Activated CD4-positive, alpha-beta T cell treated with anti-CD3 and anti-CD28 coated beads, Interleukin-2, Interleukin-6, amounts not matched to agents 100 ng/mL and 50 ng/mL, durations not matched to agents 16 hours and 8 hours (primary cell): ENCODE data around the gene CCL1.

Experiments used
- DNase-seq: peaks from one replicate; pipeline ENCODE4 v3.0.0-alpha.2; 2020

Gene CCL1, protein sequence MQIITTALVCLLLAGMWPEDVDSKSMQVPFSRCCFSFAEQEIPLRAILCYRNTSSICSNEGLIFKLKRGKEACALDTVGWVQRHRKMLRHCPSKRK

DNA sequence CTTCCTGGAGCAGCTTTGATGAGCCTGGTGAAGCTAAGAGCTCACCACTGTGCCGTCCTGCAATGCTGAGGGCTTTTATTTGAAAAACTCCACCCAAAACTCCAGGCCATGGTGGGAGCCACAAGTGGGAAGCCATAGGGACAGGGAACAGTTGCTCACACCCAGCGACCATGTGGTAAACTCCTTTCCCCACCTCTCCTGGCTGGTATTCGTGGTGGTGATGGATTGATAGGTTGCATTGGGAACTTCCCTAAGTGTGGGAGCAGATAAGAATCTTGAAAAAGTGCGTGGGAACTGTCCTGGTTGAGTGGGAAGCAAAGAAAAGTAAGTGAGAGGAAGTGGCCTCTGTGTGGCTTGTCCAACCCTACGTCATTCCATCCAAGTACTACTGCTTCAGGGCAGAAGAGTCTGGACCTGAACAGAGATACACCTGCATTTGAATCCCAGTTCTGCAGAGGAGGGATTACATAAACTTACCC lies at the start of gene CCL1:
Gene CCL1 (minus strand): TSS at position 51 of the 479 bp plus-strand sequence. CDS start 72 bp downstream, outside the sequence.
- DNase-seq = no peak

DNA sequence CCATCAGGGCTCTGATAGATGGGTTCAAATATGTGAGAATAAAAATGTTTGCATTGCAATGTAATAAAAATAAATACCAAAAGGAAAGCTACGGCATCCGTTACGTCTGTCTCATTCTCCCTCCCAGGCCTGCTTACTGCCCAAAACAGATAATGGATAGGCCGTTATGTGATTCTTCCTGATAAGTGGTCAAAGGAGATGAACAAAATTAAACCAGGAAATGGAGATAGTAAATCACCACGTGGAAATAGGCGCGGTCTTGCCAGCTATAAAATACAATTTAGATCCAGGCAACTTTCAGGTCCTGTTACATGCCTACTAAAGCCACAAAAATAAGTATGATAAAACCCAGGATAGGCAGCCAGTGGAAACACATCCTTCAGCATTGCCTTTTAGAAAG lies 49.5 kb upstream of the CCL1 start:
- no peak for DNase-seq

DNA sequence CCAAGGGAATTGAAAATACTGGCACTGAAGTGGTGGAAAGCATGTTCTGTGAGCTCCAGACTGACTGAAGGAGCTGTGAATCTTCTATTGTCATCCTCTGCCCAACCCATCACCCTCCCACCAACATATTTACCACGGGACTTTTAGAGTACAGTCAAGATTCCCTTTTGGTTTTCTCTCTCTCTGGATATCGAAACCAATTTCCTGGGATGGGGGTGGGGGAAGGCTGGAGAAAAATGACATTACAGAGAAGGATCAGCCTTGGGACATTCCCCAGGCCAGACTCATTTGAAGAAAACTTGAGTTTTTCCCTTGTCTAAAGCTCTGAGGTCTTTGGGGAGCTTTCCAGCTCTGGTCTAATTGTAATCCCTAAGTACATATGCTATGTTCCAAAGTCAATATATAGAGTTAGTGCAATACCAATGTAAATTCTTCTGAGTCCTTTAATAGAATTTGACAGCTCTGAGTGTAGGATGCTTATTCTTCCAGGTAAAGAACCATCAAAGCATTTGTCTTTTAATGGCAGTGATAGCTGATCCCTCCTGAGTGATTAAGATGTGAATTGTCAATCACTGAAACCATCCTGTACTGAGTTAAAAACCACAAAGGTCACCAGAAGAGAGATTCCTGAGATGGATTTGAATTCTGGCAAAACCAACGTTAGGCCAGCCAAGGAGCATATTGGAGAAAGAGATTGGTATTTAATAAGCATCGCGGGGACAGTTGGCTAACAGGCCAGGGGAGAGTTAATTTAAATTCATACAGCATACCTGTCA lies 48.8 kb upstream of the CCL1 start:
- DNase-seq = no peak

DNA sequence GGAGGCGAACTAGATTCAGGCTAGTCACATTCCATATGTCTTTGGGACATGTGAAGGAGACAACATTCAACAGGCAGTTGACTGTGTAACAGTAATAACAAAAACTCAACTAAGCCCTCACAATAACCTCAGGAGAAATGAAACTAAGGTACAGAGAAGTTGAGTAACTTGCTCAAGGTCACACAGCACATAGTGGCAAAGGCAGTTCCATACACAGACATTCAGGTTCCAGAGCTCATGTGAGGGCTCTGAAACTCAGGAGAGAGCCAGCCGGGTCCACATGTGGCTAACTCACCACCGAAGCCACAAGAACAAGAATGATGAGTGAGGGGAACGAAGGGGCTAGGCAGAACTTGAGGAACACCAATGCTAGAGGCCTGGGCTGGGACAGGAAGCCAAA lies 46.3 kb upstream of the CCL1 start:
- no peak for DNase-seq

DNA sequence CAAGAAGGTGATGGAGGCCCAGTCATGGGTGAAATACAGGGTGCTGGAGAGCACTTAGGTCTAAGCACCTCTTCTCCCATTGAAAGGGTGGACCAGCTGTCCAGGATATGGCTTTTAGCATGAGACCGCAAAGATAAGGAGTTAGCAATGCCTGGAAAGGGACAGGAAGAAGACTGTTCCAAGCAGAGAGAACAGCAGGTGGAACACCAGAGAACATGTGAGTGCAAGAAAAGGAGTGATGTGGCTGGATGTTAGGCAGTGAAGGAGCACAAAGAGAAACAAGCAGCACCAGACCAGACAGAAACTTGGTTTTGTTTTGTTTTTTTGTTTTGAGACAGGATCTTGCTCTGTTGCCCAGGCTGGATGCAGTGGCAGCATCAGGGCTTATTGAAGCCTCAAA lies 45.4 kb upstream of the CCL1 start:
- no peak for DNase-seq

DNA sequence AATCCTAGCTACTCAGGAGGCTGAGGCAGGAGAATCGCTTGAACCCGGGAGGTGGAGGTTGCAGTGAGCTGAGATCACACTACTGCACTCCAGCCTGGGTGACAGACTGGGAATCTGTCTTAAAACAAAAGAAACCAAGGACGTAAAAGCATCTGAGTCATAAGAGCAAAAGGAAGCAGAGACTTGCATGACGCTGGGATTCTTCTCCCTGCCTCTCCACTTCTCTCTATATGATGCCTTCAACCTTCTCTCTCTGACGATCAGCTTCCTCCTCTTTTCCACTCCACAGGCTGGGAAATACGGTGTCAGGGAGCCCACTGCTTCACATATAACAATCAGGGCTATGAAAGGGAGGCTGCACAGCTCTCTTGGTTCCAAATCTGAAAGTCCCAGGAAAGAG lies 43.2 kb upstream of the CCL1 start:
- DNase-seq = no peak

DNA sequence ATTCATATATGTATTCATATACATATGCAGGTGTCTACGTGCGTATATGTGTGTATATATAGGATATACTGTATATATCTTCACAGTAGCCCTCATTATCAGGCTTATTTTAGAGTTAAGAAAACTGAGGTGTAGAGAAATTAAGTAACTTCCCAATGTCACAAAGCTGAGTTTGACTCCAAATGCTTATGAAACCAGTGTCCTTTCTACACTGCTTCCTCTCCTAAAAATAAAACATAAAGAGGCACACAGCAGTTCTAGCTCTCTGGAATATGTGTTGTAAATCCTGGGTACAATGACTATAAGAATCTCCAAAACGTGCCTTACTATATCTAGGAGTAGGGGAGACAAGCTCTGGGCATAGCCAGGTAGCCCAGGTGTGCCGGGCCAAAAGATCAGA lies 40.0 kb upstream of the CCL1 start:
- DNase-seq = no peak

DNA sequence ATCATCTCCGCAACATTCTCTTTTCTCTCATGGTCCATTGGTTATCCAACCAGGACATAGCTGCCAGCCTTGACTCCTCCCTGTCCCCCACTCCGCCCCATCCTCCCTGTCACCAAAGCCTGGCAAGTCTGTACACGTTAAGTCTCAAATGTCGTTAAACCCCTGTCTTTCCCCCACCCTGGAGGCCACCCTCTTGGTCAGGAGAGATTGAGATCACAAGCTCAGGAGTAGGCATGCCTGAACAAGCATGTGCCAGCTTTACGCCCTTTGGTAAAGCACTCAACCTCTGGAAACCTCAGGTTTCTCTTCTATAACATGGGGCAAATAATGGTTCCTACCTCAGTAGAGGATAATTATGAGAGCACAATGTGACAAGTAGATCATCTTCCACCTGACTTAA lies 38.1 kb upstream of the CCL1 start:
- no peak for DNase-seq

DNA sequence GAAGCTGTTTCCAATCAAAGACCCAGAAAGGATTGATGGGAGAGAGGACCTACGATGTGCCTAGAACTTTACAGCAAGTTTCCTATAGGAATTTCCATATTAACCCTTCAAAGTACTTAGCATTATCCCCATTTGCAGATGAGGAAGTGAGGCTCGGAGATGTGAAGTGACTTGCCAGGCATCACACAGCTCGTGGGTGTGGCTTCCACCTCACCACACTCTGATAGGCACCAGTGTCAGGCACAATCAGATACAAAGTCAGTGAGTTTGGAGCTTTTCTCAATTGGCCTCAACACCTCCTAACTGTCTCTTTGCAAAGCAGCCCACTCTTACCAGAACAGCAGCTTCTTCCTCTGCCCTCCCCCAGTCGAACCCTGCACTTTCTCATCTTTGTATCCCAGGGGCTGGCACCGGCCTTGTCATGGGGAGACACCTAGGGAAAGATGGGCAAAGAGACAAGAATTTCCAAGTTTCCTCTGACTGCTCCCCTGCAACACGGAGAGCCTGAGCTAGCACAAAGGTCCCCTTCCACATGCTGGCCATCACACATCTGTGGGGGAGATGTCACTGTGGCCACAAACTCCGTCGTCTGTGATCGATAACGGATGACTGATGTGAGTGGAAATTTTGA lies 37.4 kb upstream of the CCL1 start:
- no peak for DNase-seq

DNA sequence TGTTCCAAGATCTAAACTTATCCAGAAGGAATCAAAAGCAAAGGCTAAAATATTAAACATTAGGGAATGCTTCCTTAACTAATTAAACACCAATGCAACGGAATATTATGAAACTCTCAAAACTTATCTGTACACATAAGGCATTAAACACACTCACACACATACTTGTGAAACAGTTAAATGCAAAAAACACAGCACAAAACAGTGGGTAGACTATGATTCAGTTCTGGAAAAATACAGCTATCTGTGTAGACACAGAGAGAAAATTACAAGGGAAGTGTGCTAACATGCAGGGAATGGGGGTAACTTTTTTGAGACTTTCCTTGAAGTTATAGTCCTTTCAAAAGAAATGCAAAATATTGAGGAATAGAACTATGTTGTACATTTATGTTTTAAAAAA lies 36.7 kb upstream of the CCL1 start:
- no peak for DNase-seq

DNA sequence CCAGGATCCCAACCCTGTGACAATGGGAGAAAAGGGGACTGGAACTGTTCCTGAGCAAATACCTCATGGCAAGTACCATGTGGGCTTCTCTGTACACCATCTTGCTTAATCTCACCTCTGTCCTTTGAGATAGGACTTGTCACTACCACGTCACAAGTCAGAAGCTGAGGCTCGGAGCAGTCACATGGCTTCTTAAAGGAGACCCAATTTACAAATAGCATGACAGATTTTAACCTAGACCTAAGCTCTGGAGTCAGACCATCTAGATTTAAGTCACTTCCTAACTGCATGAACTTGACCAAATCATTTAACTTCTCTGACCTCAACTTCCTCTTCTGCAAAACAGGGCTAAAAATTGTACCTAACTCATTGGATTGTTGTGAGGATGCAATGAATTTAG lies 36.0 kb upstream of the CCL1 start:
- peak; percentile 39 for DNase-seq

DNA sequence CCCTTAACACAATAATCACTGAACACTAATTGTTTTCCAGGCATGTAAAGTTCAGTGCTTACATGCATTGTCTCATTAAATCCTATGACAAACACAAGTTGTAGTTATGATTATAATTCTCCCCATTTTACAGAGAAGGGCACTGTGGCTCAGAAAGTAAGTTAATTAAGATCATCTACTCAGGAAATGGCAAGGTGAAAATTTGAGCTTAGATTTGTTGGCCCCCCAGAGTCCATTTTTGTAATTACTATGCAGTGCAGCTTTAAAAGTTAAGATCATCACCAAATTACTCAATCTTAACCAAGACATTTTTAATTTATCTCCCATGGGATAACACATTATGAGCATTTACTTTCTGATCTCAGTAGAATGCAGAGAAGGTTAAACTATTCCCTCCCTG lies 34.2 kb upstream of the CCL1 start:
- no peak for DNase-seq

DNA sequence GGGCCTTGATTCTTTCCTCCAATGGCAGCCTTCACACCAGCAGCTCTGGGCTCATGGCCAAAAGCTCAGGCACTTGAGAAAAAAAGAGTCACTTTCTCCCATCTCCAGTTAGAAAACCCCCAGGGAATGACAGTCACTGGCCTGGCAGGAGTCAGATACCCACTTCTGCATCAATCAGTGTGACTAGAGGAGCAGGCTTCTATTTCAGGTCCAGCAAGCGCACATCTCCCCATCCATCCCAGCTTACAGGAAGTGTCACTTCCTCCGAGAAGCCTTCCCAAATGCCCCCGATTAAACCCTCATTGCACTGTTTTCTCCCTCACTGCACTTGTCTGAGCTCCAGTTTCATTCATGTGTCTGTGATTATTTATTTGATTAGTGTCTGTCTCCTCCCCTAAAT lies 30.4 kb upstream of the CCL1 start:
- DNase-seq = no peak

DNA sequence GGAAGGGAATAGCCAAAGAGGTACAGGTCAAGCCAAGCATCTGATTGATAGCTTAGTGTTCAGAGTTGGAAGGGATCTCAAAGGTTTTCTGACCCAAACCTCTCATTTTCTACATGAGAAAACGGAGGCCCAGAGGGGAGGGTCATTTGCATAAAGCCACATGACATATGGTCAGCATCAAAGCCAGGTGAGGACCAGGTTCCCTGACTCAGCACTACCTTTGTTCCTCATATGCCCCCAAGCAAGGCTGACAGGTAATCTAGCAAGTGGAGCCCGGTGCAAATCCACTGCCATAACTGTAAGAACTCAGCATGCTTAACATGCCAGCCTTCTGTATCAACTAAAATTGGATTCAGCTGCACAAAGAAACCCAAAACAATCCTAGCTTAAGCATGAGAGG lies 28.2 kb upstream of the CCL1 start:
- no peak for DNase-seq

DNA sequence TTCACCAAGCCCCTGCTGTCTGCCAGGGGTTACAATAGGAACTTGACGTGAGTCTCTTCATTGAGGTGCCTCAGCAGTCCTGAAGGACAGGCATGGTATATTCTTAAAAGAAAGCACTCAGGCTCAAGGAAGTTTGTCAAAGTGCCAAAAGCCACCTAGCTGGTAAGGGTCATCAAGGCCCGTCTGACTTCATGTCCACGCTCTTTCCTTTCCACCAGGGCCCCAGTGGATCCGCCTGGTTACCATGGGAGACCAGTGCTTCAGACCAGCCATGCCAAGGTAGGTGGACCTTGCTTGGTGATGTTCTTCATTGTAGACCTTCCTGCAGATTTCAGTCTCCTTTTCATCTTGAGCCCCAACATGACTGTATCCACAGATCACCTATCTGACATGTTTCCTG lies 27.6 kb upstream of the CCL1 start:
- no peak for DNase-seq

DNA sequence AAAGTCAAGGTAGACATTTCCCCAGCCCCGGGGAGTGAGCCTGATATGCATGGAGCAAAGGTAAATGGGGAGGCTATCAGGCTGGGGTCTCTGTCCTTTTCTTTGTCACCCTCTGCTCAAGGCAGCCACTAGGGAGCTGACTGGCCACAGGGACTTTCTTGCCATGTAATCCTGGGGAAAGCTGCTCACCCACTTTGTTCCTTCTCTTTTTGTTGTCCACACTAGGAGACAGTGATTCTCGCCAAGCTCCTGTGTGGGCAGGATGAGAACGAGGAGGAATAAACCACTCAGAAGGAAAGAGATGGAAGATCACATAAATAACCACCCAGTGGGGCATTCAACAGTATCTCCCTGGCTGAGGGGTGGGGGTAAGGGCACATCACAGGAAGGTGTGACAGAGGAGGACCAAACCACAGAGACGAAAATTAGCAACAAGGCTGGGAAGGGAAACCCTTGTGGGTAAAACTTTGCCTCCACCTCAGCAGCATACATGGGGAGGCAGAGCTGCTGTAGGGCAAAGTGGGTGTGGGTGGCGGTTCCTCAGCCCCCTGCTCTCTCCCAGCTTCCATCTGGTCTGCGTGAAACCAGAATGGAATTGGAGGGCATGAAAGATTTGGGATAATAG lies 26.2 kb upstream of the CCL1 start:
- peak; percentile 63 for DNase-seq

DNA sequence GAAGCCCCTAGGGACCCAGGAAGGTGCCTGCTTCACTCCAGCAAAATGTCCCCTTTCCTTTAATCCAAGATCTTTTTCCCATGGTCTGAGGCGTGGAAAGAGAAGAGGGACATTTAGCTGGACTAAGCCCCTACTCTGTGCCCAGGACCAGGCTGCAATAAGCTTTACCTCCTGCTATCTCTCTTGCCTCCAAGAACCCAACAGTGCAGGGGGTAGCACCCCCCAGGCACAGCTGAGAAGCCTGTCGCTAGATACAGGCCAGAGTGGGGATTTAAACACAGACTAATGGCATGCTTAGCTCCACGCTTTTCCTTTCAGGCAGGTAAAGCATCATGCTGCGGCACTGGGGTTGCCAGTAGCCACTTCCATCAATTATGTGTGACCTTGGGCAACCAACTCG lies 24.5 kb upstream of the CCL1 start:
- no peak for DNase-seq

DNA sequence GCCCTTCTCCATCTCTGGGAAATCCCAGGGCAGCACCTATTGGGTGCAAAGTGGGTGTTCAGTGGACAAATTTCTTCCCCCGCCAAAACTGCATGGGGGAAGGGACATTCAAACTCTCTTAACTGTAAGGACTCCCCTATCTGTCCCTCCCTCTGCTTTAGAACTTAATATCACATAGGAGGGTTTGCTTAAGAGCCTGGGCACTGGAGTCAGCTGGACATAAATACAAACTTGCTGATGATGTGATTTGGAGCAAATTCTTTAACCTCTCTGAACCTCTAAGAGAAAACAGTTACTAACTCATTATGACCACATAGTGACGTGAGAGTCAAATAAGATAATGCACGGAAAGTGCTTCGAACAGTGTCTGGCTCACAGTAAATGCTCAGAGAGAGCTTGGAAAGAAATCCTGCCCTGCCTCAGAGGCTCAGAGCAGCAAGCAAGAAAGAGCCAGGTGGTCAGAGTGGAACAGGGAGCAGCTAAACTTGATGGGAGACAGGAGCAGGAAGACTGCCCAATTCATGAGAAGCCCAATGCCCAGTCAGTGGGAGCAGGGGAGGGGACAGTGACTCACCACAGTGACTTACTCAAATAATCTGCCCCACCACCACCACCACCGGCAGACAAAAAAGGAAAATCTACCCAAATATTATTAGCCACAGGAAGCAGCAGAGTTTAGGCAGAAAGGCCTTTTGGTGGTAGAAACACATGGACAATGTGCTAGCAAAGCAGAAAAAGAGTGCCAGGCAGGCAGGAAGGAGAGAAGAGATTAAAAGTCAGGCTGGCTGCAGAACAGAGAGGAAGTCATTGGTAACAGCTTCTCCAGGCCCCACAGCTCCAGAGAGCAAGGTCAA lies 23.9 kb upstream of the CCL1 start:
- DNase-seq = peak; percentile 42

DNA sequence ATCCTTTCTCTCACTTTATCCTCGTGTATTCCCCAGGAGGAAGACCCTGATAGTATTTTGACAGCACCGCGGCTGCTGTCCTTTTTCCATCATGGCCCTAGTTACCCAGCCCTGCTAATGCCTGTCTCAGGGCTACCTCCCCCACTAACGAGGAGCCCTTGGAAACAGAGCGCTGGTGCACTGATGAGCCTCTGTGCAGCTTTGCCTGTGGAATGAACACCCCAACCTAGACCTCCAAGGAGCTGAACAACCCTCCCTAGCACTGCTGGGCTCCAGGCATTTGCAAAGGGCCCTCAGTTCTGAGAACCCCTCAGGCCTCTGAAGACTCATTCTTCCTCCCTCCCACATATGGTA lies 23.3 kb upstream of the CCL1 start:
- no peak for DNase-seq

DNA sequence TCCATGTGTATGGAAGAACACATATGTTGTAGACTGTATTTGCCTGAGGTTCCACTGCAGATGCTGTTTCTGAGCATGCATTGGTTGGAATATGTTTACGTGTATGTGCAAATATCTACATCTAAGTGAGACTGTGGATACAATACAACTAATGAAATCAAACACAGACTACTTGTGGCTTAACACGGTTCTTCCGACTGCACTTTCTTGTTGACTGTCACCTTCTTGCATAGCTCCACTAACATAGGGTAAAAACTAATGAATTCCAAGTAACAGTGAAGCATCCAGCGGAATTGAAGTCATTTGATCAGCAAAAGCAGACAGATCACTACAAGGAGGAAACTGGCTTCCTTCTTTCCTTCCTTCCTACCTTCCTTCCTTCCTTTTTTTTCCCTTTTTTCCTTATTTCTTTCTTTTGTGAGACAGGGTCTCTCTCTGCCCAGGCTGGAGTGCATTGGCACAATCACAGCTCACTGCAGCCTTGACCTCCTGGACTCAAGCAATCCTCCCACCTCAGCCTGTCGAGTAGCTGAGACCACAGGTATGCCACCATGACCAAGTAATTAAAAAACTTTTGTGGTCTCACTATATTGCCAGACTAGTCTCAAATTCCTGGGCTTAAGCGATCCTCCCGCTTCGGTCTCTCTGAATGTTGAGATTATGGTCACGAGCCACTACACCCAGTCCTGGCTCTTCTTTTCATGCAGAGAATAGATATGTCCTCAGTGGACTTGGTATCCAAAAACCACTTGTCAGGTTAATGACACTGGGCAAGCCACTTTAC lies 22.0 kb upstream of the CCL1 start:
- no peak for DNase-seq

DNA sequence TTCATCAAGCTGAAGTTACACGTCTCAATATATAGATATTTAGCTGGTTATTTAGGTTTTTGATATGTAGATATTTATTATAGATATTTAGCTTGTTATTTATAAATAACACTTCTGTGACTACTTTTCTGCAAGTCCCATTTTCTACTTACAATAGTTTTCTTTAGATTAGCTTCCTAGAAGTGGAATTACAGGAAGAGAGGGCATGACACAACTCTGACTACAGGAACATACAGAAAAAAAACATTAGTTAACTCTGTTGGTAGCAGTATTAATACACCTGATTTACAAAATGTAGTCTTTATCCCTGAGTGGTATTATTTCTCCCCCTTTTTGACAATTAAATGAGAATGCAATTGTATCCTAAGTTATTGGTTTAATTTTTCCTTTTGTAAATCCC lies 21.2 kb upstream of the CCL1 start:
- DNase-seq = no peak

DNA sequence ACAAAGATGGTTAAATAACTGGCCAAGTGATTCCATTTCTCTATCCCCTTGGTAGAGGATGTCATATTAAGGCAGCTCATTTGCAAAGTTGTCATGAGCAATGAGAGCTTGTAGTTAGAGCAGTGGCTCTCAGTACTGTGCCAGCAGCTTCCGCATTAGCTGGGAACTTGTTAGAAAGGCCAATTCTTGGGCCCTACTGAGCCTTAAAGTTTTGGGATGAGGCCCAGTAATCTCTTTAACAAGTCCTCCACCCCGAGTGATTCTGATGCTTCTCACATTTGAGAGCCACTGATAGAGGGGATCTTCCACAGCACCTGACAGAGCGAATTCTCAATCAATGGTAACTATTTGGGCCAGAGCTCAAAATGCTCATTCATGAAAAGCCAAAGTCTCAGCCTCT lies 20.2 kb upstream of the CCL1 start:
- DNase-seq = no peak
